Esophagus squamous epithelium (tissue), 5 donors: ENCODE results near the gene NXN. TPM values are rescaled to one million over a fixed set of nuclear protein-coding genes. Genes with fewer than 3 reads are reported as not detected.

ENCODE experiments used
- DNase-seq: peaks from one replicate; lab custom pipeline; 2025; lab: John Stamatoyannopoulos, UW
- H3K27ac ChIP-seq, 4 donors: fragments of 200-600 bp; sonication (generic); one replicate each; pipeline ENCODE4 v1.5.1; 2016 to 2019; ENCODE audit warnings: mild to moderate bottlenecking in 1 of 4
- H3K27me3 ChIP-seq, 4 donors: fragments of 200-600 bp; sonication (generic); 1 replicate in 3 of 4; 2 replicates in 1 of 4; pipeline versions ENCODE4 v1.5.1 to v1.6.0; 2017 to 2021; ENCODE audit warnings: antibody characterized with exemption in 1 of 4
- H3K36me3 ChIP-seq, 3 donors: fragments of 200-600 bp; sonication (generic); one replicate each; pipeline ENCODE4 v1.5.1; 2016 to 2019
- H3K4me1 ChIP-seq, 3 donors: fragments of 200-600 bp; sonication (generic); one replicate each; pipeline ENCODE4 v1.5.1; 2017 to 2019
- H3K4me3 ChIP-seq, 4 donors: fragments of 200-600 bp; sonication (generic); 1 replicate in 3 of 4; 2 replicates in 1 of 4; pipeline ENCODE4 v1.5.1; 2016 to 2019; ENCODE audit warnings: mild to moderate bottlenecking in 2 of 4, moderate library complexity in 1 of 4
- H3K9me3 ChIP-seq, 3 donors: fragments of 200-600 bp; sonication (generic); one replicate each; pipeline ENCODE4 v1.5.1; 2016 to 2019
- POLR2A ChIP-seq, 4 donors: fragments of 450-650 bp; IDR thresholded peaks; one replicate each; pipeline ENCODE4 v1.6.1; 2017; ENCODE audit warnings: antibody characterized with exemption in 4 of 4, mild to moderate bottlenecking in 4 of 4, moderate library complexity in 3 of 4
- WGBS, 2 donors: methylation state at CpG; one replicate each; pipeline ENCODE4 v1.1.5; 2018; 5-methylcytosine and 5-hydroxymethylcytosine counted together
- intact Hi-C: fragments of 100-400 bp; cut with DNase I; formaldehyde crosslinking; loops from one replicate; pipeline ENCODE4 v1.15.0; 2022
- total RNA-seq, 4 donors: library from RNA; depleted of rRNA; stranded (reverse); fragments of >200 nt; gene quantifications; one replicate each; pipeline ENCODE4 v1.1.0, GENCODE V29; 2016
- TF ChIP-seq, protein P1 (sequence below), 6 experiments: fragments of 450-650 bp in 4 of 6; fragments of 200-600 bp in 2 of 6; sonication (generic) in 2 of 6; IDR thresholded peaks; one replicate each; pipeline ENCODE4 v1.5.1; 2016 to 2019; ENCODE audit warnings: antibody characterized with exemption in 6 of 6, mild to moderate bottlenecking in 4 of 6, moderate library complexity in 4 of 6
- donor health status: DM: yes; HTN: yes; CAD: no.

NXN gene
- total RNA-seq, 4 donors from 2014 or later: 19.5 to 34.9 (median 28.7) TPM

DNA sequence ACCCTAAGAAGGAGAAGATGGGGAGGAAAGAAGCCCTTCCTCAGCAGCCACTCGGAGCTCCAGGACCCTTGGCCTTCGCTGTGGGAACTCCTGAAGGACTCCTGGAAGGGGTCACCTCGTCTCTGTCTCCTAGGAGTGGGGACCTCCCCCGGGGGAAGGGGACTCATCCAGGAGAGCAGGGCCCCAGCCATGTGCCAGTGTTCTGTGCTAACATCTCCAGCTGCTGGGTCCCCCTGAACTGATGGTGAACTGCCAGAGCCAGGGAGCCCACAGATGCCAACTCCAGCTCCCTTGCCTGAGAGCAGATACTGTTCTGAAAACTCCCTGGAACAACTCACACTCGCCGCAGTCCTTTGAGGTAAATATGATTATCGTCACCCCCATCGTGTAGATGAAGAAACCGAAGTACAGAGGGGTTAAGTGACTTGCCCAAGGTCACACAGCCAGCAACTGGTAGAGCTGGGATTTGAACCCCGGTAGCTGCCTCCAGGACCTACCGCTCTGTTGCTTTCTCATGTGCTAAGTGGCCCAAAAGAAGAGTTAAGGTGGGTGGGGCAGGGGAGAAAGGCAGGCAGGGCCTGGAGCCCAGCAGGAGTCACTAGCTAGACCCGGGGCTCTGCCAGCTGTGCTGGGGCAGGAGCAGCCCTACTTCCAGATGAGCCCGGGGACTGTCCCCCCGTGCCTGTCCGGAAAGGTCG lies 27.9 kb upstream of the NXN start:
- intact Hi-C loops: no loop called here
- H3K4me1 ChIP-seq: peaks cover 25 to 97% (median 59%) of the 10 kb centered on the region in 3 donors

DNA sequence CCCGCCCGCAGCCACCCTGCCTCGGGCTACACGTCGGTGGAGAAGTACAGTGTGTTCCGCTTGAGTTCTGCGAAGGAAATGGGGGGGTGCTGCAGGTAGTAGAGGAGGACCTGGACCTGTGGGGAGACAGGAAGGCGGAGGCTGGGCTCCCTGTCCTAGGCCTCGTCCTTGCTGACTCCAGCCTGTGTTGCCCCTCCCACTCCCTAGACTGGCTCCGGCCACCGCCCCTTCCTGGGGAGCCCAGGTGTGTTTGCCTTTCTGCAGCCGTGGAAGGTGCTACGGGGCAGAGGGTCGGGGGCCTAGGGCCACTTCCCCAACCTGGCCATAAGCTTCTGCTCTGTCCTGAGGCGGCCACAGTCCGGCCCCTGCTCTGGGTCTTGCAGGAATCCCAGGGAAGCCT lies 26.5 kb upstream of the NXN start:
- Histone ChIP-seq H3K36me3 (peaks cover 33 to 98% (median 41%) of the 10 kb centered on the region in 3 donors), H3K4me3 (peak overlapping the region in 2 of 4 donors; percentile 1 to 14), H3K4me1 (peaks cover 21 to 98% (median 67%) of the 10 kb centered on the region in 3 donors), H3K9me3 (no peaks in the 10 kb centered on the region), H3K27me3 (no peaks in the 10 kb centered on the region), H3K27ac (peak overlapping the region; percentile 29 to 76 (median 68))
- intact Hi-C loops: no loop called here
- TF ChIP-seq, protein P1, sequence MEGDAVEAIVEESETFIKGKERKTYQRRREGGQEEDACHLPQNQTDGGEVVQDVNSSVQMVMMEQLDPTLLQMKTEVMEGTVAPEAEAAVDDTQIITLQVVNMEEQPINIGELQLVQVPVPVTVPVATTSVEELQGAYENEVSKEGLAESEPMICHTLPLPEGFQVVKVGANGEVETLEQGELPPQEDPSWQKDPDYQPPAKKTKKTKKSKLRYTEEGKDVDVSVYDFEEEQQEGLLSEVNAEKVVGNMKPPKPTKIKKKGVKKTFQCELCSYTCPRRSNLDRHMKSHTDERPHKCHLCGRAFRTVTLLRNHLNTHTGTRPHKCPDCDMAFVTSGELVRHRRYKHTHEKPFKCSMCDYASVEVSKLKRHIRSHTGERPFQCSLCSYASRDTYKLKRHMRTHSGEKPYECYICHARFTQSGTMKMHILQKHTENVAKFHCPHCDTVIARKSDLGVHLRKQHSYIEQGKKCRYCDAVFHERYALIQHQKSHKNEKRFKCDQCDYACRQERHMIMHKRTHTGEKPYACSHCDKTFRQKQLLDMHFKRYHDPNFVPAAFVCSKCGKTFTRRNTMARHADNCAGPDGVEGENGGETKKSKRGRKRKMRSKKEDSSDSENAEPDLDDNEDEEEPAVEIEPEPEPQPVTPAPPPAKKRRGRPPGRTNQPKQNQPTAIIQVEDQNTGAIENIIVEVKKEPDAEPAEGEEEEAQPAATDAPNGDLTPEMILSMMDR (IDR thresholded peaks at IDR 0.05): no peak
- TF ChIP-seq POLR2A (IDR thresholded peaks at IDR 0.05): no peak
- 19% methylated on average over 10 of the region's 16 CpGs; no CpG with 5 or more reads in 1 of the 2 donors for WGBS, 2 donors
- no peak for DNase-seq

More for the DNA sequence above, 27.9 kb upstream of the NXN start:
- DNase-seq: no peak
- H3K4me3 ChIP-seq: no peak overlapping the region
- TF ChIP-seq, protein P1 (IDR thresholded peaks at IDR 0.05): no peak
- TF ChIP-seq POLR2A (IDR thresholded peaks at IDR 0.05): no peak
- WGBS, 2 donors: 87 to 93% methylated on average over 6 to 11 of the region's 16 CpGs
- no peaks in the 10 kb centered on the region for H3K9me3 ChIP-seq
- no peaks in the 10 kb centered on the region for H3K27me3 ChIP-seq
- peaks cover 32 to 98% (median 45%) of the 10 kb centered on the region in 3 donors for H3K36me3 ChIP-seq
- H3K27ac ChIP-seq: peak overlapping the region; percentile 11 to 87 (median 75)

DNA sequence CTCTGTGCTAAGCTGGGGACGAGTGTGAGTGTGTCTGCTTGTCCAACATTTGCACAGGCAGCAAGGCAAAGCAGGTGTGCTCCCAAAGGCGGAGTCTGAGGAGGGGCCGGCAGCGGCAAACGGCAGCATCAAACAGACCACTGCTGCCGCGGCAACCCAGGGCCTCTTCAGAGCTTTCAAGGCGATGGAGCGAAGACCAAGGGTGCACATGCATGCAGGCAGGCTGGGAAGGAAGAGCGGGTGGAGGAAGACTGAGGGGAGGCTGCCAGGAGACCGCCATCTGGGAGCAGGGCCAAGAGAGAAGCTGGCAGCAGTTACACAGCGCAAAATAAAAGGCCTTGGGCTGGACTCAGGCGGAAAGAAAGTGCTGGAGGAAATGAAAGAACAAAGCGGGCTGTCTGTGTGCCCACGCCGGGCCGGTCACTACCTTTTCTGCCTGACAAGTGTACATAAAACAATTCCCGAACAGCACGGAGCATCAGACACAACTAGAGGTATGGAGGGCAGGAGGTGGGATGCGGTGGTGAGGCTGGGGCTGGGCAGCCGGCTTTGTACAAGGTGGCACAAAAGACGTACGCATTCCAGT lies 25.9 kb upstream of the NXN start:
- Histone ChIP-seq H3K4me3 (peak overlapping the region in 2 of 4 donors; percentile 1 to 14), H3K36me3 (peaks cover 33 to 98% (median 39%) of the 10 kb centered on the region in 3 donors), H3K27me3 (no peaks in the 10 kb centered on the region), H3K4me1 (peaks cover 21 to 98% (median 68%) of the 10 kb centered on the region in 3 donors), H3K9me3 (no peaks in the 10 kb centered on the region), H3K27ac (peak overlapping the region; percentile 29 to 76 (median 68))
- 15 to 24% methylated on average over 19 to 20 of the region's 23 CpGs for WGBS, 2 donors
- no peak for DNase-seq
- intact Hi-C loops: no loop called here
- TF ChIP-seq, protein P1 (IDR thresholded peaks at IDR 0.05): no peak
- TF ChIP-seq POLR2A (IDR thresholded peaks at IDR 0.05): no peak

DNA sequence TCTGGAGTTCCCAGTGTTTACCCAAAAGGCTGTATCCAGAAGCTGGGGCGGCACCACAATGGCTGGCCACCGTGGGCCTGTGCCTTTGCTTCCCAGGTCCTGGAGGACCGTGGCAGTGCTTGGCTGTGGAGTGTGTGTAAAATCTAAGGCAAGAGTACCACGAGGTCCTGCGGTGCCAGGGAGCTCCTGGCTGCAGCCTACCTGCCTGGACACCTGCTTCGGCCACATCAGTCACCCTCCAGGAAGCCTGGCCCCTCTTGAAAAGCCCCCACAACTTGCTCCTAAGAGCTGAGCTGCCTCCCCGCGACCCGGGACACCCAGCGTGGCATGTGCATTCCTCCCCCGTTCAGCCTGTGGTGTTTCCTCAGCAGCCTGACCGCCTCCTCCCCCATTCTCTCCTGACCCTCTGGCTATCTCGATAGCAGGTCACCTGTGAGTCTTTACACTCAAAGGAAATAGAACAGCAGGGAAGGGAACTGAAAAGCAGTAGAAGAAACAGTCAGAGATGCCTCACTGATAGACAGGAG lies 25.3 kb upstream of the NXN start:
- Histone ChIP-seq H3K9me3 (no peaks in the 10 kb centered on the region), H3K4me1 (peaks cover 21 to 98% (median 68%) of the 10 kb centered on the region in 3 donors), H3K27me3 (no peaks in the 10 kb centered on the region), H3K27ac (peak overlapping the region in 3 of 4 donors; percentile 68 to 81 (median 76)), H3K4me3 (no peak overlapping the region), H3K36me3 (peaks cover 31 to 98% (median 35%) of the 10 kb centered on the region in 3 donors)
- intact Hi-C loops: no loop called here
- TF ChIP-seq, protein P1 (IDR thresholded peaks at IDR 0.05): no peak
- TF ChIP-seq POLR2A (IDR thresholded peaks at IDR 0.05): no peak
- WGBS, 2 donors: 77% methylated on average over 6 to 7 of the region's 13 CpGs
- DNase-seq: no peak
